CD4-positive, alpha-beta T cell treated with Interleukin-17A for 1 hour (primary cell): ENCODE measurements around the gene FAM228B.
"Not testable (repeated sequence)": the region's sequence is repeated elsewhere in the genome, so short reads cannot be mapped to it uniquely, and the experiment has no call there.

Source experiments
- DNase-seq: peaks from one replicate; pipeline ENCODE4 v3.0.0-alpha.2; 2020

FAM228B gene

DNA sequence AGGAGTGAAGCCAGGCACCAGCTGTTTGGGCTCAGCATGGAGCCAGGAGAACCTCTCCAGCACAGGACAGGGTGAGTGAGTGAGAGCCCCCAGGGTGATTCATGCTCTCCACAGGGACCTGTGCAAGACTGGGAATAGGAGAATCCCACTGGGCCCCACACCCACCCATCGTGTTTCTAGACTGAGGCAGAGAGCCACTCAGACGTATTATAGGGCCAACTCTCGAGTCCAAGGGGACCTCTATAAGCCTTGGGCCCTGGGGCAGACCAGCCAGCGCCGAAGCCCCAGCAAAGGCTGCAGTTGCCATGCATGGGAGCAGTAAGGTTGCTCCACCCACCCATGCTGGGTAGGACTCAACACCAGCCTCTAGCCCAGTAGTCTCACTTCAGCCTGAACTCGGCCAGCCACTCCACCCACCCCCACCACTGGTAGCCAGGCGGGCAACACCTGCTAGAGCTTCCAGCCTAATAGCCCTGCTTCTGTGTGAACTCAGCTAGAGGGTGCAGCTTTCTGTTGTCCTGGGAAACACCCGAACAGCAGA is 19.1 kb upstream of the FAM228B start:
- DNase-seq = no peak

DNA sequence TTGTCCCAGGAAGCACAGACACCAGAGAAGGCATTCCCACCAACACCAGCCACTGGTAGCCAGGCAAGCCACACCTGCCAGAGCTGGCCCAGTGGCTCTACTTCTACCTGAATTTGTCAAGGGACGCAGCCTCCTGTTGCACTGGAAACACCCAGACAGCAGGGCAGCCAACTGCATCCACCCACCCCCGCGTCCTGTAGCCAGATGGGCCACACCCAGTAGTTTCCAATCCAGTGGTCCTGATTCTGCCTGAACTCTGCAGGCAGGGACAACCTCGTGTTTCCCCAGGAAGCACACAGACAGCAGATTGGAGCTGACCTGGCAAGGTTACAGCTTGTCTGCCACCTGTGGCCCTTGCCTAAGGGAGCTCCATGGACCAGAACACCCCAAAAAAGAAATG is 18.4 kb upstream of the FAM228B start:
- DNase-seq = no peak

DNA sequence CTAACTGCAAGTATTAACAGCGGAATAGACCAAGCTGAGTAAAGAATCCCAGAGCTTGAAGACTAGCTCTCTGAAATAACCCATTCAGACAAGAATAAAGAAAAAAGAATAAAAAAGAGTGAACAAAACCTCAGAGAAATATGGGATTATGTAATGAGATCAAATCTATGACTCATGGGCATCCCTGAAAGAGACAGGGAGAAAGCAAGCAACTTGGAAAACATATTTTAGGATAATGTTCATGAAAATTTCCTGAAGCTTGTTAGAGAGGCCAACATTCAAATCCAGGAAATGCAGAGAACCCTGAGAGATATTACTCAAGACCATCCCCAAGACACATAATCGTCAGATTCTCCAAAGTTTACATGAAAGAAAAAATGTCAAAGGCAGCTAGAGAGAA is 17.5 kb upstream of the FAM228B start:
- DNase-seq = no peak

DNA sequence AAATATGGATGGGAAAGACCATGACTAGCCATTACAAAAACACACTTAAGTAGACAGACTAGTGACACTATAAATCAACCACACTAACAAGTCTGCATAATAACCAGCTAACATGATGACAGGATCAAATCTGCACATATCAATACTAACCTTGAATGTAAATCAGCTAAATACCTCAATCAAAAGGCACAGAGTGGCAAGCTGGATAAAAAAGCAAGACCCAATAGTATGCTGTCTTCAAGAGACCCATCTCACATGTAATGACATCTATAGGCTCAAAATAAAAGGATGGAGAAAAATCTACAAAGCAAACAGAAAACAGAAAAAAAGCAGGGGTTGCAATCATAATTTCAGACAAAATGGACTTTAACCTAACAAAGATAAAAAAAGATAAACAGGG is 16.5 kb upstream of the FAM228B start:
- DNase-seq = no peak

DNA sequence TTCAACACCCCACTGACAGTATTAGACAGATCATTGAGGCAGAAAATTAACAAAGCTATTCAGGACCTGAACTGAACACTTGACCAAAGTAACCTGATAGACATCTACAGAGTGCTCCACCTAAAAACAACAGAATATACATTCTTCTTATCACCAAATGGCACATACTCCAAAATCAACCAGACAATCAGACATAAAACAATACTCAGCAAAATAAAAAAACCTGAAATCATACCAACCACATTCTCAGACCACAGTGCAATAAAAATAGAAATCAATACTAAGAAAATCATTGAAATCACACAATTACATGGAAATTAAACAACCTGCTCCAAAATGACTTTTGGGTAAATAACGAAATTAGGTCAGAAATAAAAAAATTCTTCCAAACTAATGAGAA is 15.9 kb upstream of the FAM228B start:
- no peak for DNase-seq

DNA sequence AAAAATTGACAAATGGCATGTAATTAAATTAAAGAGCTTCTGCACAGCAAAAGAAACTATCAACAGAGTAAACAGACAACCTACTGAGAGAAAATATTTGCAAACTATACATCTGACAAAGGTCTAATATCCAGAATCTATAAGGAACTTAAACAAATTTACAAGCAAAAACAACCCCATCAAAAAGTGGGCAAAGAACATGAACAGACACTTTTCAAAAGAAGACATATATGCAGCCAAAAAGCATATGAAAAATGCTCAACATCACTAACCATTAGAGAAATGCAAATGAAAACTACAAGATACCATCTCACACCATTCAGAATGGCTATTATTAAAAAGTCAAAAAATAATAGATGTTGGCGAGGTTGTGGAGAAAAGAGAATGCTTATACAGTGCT is 13.8 kb upstream of the FAM228B start:
- DNase-seq = not testable (repeated sequence)

DNA sequence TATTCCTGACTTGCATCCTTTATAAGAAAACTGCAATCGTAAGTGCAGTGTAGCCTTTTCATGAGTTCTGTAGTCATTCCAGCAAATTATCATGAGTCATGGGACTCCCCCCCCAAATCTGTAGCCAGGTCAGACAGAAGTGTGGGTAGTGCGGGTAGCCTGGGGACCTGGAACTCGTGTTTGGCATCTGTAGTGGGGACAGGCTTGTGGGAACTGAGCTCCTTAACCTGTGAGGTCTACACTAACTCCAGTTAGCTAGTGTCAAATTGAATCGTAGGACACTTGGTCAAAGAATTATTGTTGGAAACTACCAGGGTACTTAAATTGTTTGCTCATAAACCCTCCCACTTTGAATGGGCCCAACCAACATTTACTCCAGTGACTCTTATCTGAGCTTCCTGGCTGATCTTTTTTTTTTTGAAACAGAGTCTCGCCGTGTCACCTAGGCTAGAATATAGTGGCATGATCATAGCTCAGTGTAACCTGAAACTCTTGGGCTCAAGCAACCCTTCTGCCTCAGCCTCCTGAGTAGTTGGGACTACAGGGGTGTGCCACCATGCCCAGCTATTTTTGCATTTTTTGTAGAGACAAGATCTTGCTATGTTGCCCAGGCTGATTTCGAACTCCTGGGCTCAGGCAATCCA is 12.5 kb upstream of the FAM228B start:
- DNase-seq = no peak

DNA sequence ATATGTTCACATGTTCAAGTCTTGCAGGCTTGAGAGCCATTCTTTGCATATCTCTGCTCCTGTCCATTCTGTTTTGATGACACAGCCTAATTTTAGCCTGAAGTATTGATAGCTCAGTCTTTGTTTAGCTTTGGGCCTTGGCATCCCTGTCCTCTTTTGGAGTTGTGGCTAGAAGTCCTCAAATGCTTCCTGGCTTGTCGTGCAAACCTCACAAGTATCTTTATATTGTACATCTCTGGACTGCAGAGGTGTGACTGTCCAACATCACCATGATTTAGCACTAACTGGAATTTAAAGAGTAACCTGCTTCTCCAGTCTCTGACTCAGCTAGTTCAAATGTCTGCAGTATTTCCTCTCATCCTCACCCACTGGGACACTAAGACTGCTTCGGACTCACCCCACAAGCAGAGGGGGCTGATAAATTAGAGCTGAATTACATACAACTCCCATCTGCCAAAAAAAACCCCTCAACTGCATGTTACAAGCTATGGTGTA is 11.8 kb upstream of the FAM228B start:
- no peak for DNase-seq

DNA sequence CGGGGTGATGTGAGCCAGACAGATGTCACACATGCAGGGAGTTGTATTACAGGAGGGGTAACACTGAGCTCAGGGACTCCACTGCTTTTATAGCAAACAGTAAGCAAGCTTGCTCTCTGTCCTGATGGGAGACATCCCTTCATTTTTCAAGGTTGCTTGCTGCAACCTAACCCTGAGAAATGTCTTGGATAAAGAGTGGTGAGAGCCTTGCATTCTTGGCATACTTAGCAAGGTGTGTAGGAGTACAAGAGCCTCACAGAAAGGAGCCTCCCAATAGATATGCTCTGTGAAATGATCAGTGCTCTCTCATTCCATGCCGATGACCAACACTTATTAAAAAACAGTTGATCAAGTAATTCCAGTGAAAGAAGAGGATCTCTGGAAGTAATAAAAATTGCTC is 8.2 kb upstream of the FAM228B start:
- no peak for DNase-seq

DNA sequence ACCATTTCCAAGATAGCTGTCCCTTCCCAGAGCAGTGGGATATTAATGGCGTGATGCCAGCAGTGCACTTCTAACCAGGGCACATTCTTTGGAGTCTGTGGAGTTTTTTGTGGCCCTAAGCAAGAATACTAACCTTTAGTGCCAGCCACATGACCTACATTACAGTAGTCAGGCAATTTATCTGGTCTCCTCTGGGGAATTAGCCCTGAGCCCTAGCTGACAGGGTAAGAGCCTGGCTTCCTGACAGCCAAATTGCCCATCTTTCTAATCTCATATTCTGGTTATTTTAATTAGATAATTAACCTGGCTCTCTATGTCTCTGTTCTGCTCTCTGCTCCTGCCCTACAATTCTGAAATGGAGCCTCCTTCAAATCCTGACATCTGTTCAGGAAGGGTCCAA is 5.4 kb upstream of the FAM228B start:
- DNase-seq = no peak

DNA sequence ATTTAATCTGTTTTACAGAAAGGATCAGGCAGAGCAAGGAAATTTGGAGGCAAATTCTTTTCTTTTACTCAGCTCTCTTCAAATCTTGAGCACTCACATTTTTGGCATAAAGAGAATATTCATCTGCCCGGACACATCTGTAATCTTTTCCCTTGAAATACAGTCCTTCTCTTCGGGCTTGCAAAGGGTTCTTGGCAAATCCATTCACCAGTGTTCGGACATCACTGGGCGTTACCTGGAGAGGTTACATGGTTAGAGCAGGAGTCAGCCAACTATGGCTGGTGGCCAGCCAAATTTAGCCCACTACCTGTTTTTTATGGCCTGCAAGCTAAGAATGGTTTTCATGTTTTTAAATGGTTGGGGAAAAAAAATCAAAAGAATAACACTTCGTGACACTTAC is 2.2 kb upstream of the FAM228B start:
- DNase-seq = no peak

DNA sequence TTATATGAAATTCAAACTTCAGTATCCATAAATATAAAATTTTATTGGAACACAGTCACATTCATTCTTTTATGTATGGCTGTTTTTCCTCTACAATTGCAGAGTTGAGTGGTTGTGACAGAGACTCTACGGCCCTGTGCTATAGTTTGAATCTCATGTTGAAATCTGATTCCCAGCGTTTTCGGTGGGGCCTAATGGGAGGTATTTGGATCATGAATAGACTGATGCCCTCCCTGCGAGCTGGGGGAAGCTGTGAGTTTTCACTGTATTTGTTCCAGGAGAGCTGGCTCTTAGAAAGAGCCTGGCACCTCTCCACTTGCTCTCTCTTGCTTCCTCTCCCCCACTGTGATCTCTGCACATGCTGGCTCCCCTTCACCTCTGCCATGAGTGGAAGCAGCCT is 1.8 kb upstream of the FAM228B start:
- no peak for DNase-seq

DNA sequence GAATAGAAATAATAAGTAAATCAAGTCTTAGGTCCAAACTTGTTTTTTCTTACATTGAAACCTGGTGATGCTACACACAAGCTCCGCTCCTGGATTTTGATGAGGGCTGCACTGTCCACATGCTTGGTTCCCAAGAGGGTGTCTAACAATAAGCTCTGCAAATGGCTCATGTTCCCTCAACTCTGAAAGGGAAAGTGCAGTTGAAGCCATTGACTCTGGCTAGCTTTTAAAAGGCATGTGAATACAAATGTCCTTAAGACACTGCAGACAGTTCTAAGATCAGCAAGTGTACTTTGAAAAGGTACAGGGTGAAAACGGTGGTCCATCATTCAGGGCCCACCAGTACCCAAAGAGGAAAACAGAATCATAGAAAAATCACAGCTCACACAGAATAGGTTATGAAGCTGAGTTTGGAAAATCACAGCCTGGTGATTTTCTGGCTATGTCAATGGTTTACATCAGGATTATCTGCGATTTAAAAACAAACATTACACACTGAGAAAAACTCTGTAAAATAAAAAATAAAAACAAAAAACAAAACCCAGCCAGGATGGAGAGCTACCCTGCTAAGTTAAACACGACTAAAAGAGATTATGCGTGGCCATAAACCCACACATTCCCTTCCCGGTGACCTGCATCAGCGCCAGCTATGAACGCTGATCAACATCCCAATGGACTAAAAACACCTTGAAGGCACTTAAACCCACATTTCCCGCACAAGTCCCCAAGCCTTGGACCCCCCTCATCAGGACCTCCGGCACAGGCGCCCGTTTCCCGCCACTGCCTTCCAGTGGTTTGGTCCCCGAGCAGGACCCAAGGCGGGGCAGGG is 689 bp upstream of the FAM228B start:
- DNase-seq = no peak

DNA sequence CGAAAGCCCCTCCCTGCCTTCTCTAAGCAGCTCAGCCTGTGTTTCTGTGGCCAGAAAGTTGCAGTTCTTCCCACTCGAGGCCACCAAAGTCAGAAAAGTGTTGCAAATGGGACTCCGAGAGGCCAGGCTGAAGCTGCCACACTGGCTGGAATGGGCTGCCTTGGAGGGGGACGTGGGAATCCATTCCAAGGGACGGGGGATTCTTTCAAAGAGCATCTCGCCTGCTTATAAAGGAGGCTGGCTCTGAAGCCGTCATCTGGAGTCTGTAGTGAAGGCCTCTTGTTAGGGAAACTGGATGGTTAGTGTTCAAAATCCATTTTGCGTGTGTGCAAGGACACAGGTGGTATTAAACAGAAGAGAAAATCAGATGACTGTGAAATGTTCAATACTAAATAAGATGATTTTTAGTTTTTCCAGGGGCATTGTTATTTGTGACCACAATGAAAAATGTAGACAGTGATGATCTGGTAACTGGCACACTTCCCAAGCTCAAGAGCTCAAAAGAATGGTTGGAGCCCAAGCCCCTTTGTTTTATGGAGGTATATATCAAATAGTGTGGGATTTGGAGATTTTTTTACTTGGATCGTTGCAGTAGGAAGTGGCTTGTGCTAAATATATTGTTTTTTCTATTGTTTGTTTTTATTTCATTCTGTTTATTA is 782 bp downstream of the FAM228B start:
- DNase-seq = no peak

DNA sequence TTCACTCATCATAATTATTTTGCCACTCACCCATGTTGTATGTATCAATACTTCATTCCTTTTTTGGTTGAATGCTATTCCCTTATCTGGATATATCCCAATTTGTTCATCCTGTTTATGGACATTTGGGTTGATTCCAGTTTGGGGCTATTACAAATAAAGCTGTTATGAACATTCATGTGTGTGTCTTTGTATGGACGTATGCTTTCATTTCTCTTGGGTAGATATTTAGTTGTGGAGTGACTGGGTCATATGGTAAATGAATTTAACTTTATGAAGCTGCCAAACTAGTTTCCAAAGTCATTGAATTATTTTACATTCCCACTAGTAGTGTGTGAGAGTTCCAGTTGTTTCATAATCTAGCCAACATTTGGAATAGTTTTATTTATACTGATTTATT is 2.7 kb downstream of the FAM228B start:
- DNase-seq = no peak

DNA sequence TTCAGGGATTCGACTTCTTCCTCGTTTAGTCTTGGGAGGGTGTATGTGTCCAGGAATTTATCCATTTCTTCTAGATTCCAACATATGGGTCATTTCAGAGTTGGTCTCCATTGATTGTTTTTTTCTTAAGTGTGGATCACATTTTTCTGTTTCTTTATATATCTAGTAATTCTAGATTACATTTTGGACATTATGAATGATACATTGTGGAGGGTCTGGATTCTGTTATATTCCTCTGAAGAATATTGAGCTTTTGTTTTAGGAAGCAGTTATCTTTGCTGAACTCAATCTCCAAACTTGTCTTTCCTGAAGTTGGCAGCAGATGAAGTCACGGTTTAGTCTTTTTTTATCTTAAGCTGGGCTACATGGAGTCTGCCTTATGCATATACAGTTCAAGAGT is 9.3 kb downstream of the FAM228B start:
- DNase-seq = no peak

DNA sequence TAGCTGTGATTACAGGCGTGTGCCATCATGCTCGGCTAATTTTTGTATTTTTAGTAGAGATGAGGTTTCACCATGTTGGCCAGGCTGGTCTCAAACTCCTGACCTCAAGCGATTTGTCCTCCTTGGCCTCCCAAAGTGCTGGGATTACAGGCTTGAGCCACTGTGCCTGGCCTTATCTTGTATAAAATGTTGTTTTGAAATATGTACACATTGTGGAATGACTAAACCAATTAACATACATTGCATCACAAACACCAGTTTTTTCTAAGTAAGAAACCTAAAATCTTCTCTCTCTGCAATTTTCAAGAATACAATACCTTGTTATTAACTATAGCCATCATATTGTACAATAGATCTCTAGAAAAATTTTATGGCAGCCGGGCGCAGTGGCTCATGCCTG is 17.0 kb downstream of the FAM228B start:
- not testable (repeated sequence) for DNase-seq

DNA sequence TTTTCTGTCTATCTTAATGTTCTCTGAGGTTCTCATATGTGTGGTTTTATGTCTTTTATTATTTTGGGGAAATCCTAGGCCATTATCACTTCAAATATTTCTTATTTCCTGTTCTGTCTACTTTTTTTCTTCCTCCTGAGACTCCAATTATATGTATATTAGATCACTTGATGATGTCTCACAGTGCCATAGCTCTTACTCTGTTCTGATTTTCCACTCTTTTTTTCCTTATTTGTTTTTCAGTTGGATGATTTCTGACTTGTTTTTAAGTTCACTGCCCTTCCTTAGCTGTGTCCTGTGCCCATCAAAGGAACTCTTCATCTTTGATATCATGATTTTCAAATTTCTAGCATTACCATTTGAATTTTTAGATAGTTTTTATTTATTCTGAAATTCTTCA is 24.1 kb downstream of the FAM228B start:
- DNase-seq = no peak

DNA sequence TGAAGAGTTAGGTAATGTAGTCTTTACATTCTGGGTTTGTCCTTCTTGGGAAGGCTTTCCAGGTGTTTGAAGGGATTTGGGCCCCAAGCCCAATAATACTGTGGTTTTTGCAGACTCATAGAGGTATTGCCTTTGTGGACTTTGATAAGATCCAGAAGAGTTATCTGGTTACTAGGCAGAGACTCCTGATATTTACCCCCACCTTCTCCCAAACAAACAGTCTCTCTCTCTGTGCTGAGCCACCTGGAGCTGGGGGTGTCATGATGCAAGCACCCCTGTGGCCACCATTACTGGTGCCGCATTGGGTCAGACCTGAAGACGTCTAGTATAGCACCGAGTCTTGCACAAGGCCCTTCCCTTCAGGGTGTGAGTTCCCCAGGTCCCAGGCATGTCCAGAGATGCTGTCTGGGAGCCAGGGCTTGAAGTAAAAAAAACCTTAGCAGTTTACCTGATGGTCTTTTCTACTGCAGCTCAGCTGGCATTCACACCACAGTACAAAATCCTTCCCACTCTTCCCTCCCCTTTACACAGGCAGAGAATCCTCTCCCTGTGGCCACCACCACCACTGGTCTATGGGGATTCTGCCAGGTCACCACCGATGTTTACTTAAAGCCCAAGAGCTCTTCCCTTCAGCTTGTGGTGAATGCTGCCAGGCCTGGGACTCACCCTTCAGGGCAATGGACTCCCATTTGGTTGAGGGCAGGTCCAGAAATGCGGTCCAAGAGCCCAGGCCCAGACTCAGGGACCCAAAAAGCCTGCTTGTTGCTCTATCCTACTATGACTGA is 29.3 kb downstream of the FAM228B start:
- no peak for DNase-seq

DNA sequence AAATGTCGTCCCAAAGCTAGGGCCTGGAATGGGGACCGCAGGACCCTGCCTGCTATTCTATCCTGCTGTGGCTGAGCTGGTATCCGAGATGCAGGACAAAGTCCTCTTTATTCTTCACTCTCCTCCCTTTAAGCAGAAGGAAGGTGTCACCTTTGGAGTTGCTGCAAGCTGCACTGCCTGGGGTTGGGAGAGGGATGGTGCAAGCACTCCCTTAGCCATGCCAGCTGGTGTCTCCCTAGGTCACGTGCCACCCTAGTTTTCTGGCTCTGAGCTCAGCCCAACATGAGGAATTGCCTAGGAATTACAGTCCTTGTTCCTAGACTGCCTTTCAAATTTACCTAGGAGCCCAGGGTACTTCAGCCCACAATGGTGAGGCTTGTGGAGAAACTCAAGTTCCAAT is 30.2 kb downstream of the FAM228B start:
- DNase-seq = no peak

DNA sequence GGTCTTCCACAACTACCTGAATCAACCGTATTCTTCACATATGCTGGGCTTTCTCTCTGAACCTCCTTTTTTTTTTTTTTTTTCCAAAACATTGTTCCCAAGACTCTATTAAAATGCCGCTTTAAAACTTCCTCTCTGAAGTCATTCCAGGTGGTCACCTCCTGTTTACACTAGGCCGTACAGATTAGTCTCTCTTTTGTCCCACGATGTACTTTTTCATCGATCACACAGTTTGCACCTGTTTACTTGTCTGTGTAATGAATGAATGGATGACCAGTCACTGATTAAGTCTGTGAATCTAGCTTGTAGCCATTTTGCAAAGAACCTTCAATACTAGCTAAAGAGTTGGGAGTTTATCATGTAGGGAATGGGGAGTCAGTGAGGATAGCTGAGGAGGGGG is 34.9 kb downstream of the FAM228B start:
- DNase-seq = no peak

DNA sequence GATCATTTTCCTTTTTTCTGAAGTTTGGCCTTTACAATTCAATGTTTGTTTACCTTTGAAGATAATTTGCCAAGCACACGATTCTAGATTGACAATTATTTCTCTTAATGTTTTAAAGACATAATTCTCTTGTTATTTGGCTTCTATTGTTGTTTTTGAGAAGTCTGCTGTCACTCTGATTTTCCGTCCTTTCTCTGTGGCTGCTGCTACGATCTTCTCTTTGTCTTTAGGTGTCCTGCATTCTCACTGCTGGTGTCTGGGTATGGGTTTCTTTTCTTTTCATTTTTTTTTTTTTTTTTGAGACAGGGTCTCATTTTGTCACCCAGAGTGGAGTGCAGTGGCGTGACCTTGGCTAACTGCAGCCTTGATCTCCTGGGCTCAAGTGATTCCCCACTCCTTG is 36.4 kb downstream of the FAM228B start:
- DNase-seq = no peak

DNA sequence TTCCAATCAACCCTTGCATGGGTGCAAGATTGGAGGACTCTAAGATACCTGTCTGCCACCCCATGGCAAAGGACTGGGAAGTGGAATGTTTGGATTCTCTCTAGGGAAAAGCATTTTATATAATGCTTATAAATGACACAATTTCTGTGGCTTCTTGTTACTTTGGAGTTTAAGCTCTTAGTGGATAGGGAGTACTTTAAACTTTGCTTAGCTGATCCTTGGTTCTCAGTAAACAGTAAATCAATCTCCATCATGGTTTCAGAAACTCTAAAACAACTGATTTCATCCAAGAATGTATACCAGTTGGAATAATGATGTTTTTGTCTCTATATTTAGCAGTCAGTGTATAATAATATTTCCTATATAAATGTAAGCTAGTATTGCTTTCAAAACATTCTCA is 37.5 kb downstream of the FAM228B start:
- DNase-seq = no peak
